PC-9 (cell line): ENCODE measurements around the gene SORBS1. TPM values are rescaled to one million over a fixed set of nuclear protein-coding genes. Genes with fewer than 3 reads are reported as not detected.

Experiments
- BruUV-seq: library from RNA; stranded (reverse); fragments of 400-500 nt; replicated peaks from 2 replicates; lab custom pipeline; 2021; lab: Mats Ljungman, UMichigan
- CTCF ChIA-PET: fragments of 300-600 bp; sonication (Branson Sonifier 250); formaldehyde crosslinking; loops from one replicate; lab custom pipeline; 2022; ENCODE audit warnings: antibody characterized with exemption; lab: Charles Lee
- POLR2A ChIA-PET: fragments of 300-600 bp; sonication (Branson Sonifier 250); formaldehyde crosslinking; loops from one replicate; lab custom pipeline; 2022; ENCODE audit warnings: antibody characterized with exemption; ENCODE audit not compliant: unreplicated experiment; lab: Charles Lee
- DNase-seq, 2 experiments: peaks; one replicate each; pipeline versions ENCODE4 v3.0.0 to v3.0.0-alpha.2; 2015 to 2022; ENCODE audit warnings: mixed read lengths in 1 of 2
- H2AFZ ChIP-seq: fragments of 200-600 bp; sonication (generic); 2 replicates; pipeline ENCODE4 v1.8.1; 2017; ENCODE audit warnings: antibody characterized with exemption
- H3F3A ChIP-seq: fragments of 200-600 bp; sonication (generic); 2 replicates; pipeline ENCODE4 v1.8.1; 2017; ENCODE audit warnings: antibody characterized with exemption, mild to moderate bottlenecking, low read depth; ENCODE audit not compliant: insufficient read depth
- H3K27ac ChIP-seq: fragments of 200-600 bp; sonication (generic); 2 replicates; pipeline ENCODE4 v1.6.1; 2016; ENCODE audit warnings: mixed run types
- H3K27me3 ChIP-seq: fragments of 200-600 bp; sonication (generic); 2 replicates; pipeline ENCODE4 v1.6.1; 2016; ENCODE audit warnings: low read depth, mixed run types; ENCODE audit not compliant: insufficient read depth
- H3K36me3 ChIP-seq: fragments of 200-600 bp; sonication (generic); 2 replicates; pipeline ENCODE4 v1.6.1; 2016; ENCODE audit warnings: low read depth, mixed run types
- H3K4me1 ChIP-seq: fragments of 200-600 bp; sonication (generic); replicated peaks from 2 replicates; pipeline ENCODE4 v1.6.1; 2016; ENCODE audit warnings: mixed run types; ENCODE audit not compliant: insufficient read depth
- H3K4me2 ChIP-seq: fragments of 200-600 bp; sonication (generic); 2 replicates; pipeline ENCODE4 v1.6.1; 2017; ENCODE audit warnings: mixed run types
- H3K4me3 ChIP-seq: fragments of 200-600 bp; sonication (generic); 2 replicates; pipeline ENCODE4 v1.6.1; 2016; ENCODE audit warnings: mixed run types
- H3K79me2 ChIP-seq: fragments of 200-600 bp; sonication (generic); 2 replicates; pipeline ENCODE4 v1.6.1; 2017; ENCODE audit warnings: low read depth, mixed run types
- H3K9me2 ChIP-seq: fragments of 200-600 bp; sonication (generic); 2 replicates; pipeline ENCODE4 v1.8.1; 2017; ENCODE audit warnings: mild to moderate bottlenecking; ENCODE audit not compliant: insufficient read depth
- H3K9me3 ChIP-seq: fragments of 200-600 bp; sonication (generic); 2 replicates; pipeline ENCODE4 v1.8.1; 2016; ENCODE audit warnings: low read depth; ENCODE audit not compliant: insufficient read depth
- H4K20me1 ChIP-seq: fragments of 200-600 bp; sonication (generic); 2 replicates; pipeline ENCODE4 v1.8.1; 2017; ENCODE audit not compliant: insufficient read depth
- CTCF ChIP-seq: fragments of 200-600 bp; sonication (generic); conservative IDR thresholded peaks from 2 replicates; pipeline ENCODE4 v1.6.1; 2017; ENCODE audit warnings: mixed run types, antibody characterized with exemption, mild to moderate bottlenecking, moderate library complexity
- EZH2 ChIP-seq: fragments of 200-600 bp; sonication (generic); IDR thresholded peaks from 2 replicates; pipeline ENCODE4 v1.8.0; 2017; ENCODE audit warnings: antibody characterized with exemption, low read depth
- intact Hi-C: fragments of 100-400 bp; cut with micrococcal nuclease; formaldehyde crosslinking; loops from one replicate; pipeline ENCODE4 v1.10.0; 2022; ENCODE audit not compliant: unreplicated experiment
- total RNA-seq: library from RNA; stranded (reverse); gene quantifications from 2 replicates; pipeline ENCODE4 v1.2.3, GENCODE V29; 2021

Gene SORBS1
- total RNA-seq, 1 experiment from 2014 or later: 5.0 TPM

GRCh38 chr10:95421782-95422181 is 139.4 kb downstream of the SORBS1 start:
- DNase-seq: no peak
- H3K4me1 ChIP-seq: no peaks in the 10 kb centered on the region
- ChIA-PET POLR2A (no interaction called here), CTCF (no interaction called here)
- no peaks in the 10 kb centered on the region for H3K9me3 ChIP-seq
- H3K27me3 ChIP-seq: no peaks in the 10 kb centered on the region
- H3K27ac ChIP-seq: no peak overlapping the region
- no peak overlapping the region for H3K4me2 ChIP-seq
- no peaks in the 10 kb centered on the region for H3K79me2 ChIP-seq
- H3F3A ChIP-seq: no peaks in the 10 kb centered on the region
- no peaks in the 10 kb centered on the region for H4K20me1 ChIP-seq
- BruUV-seq: no TSS peak
- no peak overlapping the region for H3K4me3 ChIP-seq
- no peaks in the 10 kb centered on the region for H3K9me2 ChIP-seq
- intact Hi-C loops: no loop called here
- TF ChIP-seq CTCF: no peak
- no peak for TF ChIP-seq EZH2
- H3K36me3 ChIP-seq: no peaks in the 10 kb centered on the region
- H2AFZ ChIP-seq: no peak overlapping the region

GRCh38 chr10:95419399-95419798 is 141.8 kb downstream of the SORBS1 start:
- Histone ChIP-seq H3K27me3 (no peaks in the 10 kb centered on the region), H3F3A (no peaks in the 10 kb centered on the region), H3K36me3 (no peaks in the 10 kb centered on the region), H3K4me1 (no peaks in the 10 kb centered on the region), H3K27ac (no peak overlapping the region), H4K20me1 (no peaks in the 10 kb centered on the region), H3K4me2 (no peak overlapping the region), H3K4me3 (no peak overlapping the region), H2AFZ (no peak overlapping the region), H3K79me2 (no peaks in the 10 kb centered on the region), H3K9me2 (no peaks in the 10 kb centered on the region), H3K9me3 (no peaks in the 10 kb centered on the region)
- CTCF ChIA-PET: interaction anchor here (0.6 to 0.7 kb wide), 2 partner anchors 11 to 181 kb away, joined by 3 to 6 read pairs; no protein-coding TSS in a partner anchor
- TF ChIP-seq EZH2 (no peak), CTCF (no peak)
- POLR2A ChIA-PET: no interaction called here
- BruUV-seq: no TSS peak
- no peak for DNase-seq
- intact Hi-C loops: no loop called here

- TF ChIP-seq EZH2 (no peak), CTCF (no peak)
- H3K4me3 ChIP-seq: no peak overlapping the region
- intact Hi-C loops: no loop called here
- H3K4me2 ChIP-seq: no peak overlapping the region
- H3K4me1 ChIP-seq: no peaks in the 10 kb centered on the region
- no peaks in the 10 kb centered on the region for H3K36me3 ChIP-seq
- H4K20me1 ChIP-seq: no peaks in the 10 kb centered on the region
- ChIA-PET POLR2A (no interaction called here), CTCF (no interaction called here)
- H3K9me2 ChIP-seq: no peaks in the 10 kb centered on the region
- no peaks in the 10 kb centered on the region for H3K27me3 ChIP-seq
- H3K9me3 ChIP-seq: no peaks in the 10 kb centered on the region
- H3F3A ChIP-seq: no peaks in the 10 kb centered on the region
- H2AFZ ChIP-seq: no peak overlapping the region
- H3K79me2 ChIP-seq: no peaks in the 10 kb centered on the region
- no peak overlapping the region for H3K27ac ChIP-seq
- DNase-seq: no peak
- no TSS peak for BruUV-seq
Observed at GRCh38 chr10:95416973-95417372, 144.2 kb downstream of the SORBS1 start.
